HepG2 (cell line): Measurements from ENCODE around the gene KTI12. TPM values are rescaled to one million over a fixed set of nuclear protein-coding genes. Genes with fewer than 3 reads are reported as not detected.
A peak's percentile ranks its signal among the peaks of the same experiment; 100 is the strongest.

Source experiments
- BRCA1 ChIP-seq: sonication (generic); formaldehyde crosslinking; IDR thresholded peaks from 2 replicates; pipeline ENCODE4 v1.4.0; 2020; ENCODE audit warnings: missing genetic modification reagents
- HMGA1 ChIP-seq: sonication (generic); formaldehyde crosslinking; conservative IDR thresholded peaks from 2 replicates; pipeline ENCODE4 v1.4.0; 2020; ENCODE audit warnings: missing genetic modification reagents
- JUNB ChIP-seq: sonication (generic); formaldehyde crosslinking; IDR thresholded peaks from 2 replicates; pipeline ENCODE4 v1.8.0; 2022; ENCODE audit warnings: missing genetic modification reagents, mild to moderate bottlenecking, borderline replicate concordance
- MBD4 ChIP-seq: IDR thresholded peaks from 2 replicates; pipeline ENCODE4 v1.6.1; 2012; ENCODE audit warnings: low read length, inconsistent platforms, borderline replicate concordance
- NFKB2 ChIP-seq: sonication (generic); formaldehyde crosslinking; IDR thresholded peaks from 2 replicates; pipeline ENCODE4 v1.4.0; 2020; ENCODE audit warnings: missing genetic modification reagents, borderline replicate concordance
- RARG ChIP-seq: sonication (generic); formaldehyde crosslinking; IDR thresholded peaks from 2 replicates; pipeline ENCODE4 v1.4.0; 2020; ENCODE audit warnings: low read depth, mild to moderate bottlenecking, missing genetic modification reagents
- U2AF2 ChIP-seq: fragments of 200-400 bp; formaldehyde crosslinking; IDR thresholded peaks from 2 replicates; pipeline ENCODE4 v1.6.1; 2017; ENCODE audit warnings: low read depth, mild to moderate bottlenecking, low read length
- ZFP36 ChIP-seq: fragments of 150-350 bp; IDR thresholded peaks from 2 replicates; pipeline ENCODE4 v1.6.1; 2018; ENCODE audit warnings: borderline replicate concordance, low read length, low read depth; ENCODE audit not compliant: partially characterized antibody
- ZNF296 ChIP-seq: sonication (generic); formaldehyde crosslinking; conservative IDR thresholded peaks from 2 replicates; pipeline ENCODE4 v1.5.0; 2020; ENCODE audit warnings: mild to moderate bottlenecking, missing genetic modification reagents
- ZNF530 ChIP-seq: sonication (generic); formaldehyde crosslinking; IDR thresholded peaks from 2 replicates; pipeline ENCODE4 v1.5.0; 2020; ENCODE audit warnings: low read depth, mild to moderate bottlenecking, missing genetic modification reagents
- ZNF747 ChIP-seq: sonication (generic); formaldehyde crosslinking; IDR thresholded peaks from 2 replicates; pipeline ENCODE4 v1.8.1; 2023; ENCODE audit warnings: missing genetic modification reagents, mild to moderate bottlenecking, borderline replicate concordance
- ZNF777 ChIP-seq: sonication (generic); formaldehyde crosslinking; IDR thresholded peaks from 2 replicates; pipeline ENCODE4 v1.4.0; 2020; ENCODE audit warnings: missing genetic modification reagents
- polyA plus RNA-seq, 8 experiments: library from polyadenylated mRNA; depleted of rRNA in 3 of 8; stranded (reverse) in 7 of 8; unstranded in 1 of 8; fragments of >200 nt; fragmentation: Illumina TruSeq in 4 of 8; extraction: Trizol in 4 of 8; gene quantifications; 2 replicates each; pipeline versions ENCODE4 v1.2.1 to v1.2.3, GENCODE V29; 2011 to 2016; ENCODE audit warnings: low read depth in 4 of 8, missing spikeins in 1 of 8, mixed read lengths in 1 of 8; ENCODE audit not compliant: insufficient read depth in 1 of 8
- total RNA-seq, 5 experiments: library from RNA; depleted of rRNA; stranded (reverse); fragments of >200 nt; fragmentation: Illumina TruSeq; extraction: Trizol; gene quantifications; 2 replicates each; pipeline ENCODE4 v1.2.3, GENCODE V29; 2016; ENCODE audit warnings: low read depth in 1 of 5
- TF ChIP-seq, protein P1 (sequence below): sonication (generic); formaldehyde crosslinking; IDR thresholded peaks from 2 replicates; pipeline ENCODE4 v1.8.0; 2022; ENCODE audit warnings: mild to moderate bottlenecking, missing genetic modification reagents, borderline replicate concordance
- TF ChIP-seq, protein P2 (sequence below): sonication (generic); formaldehyde crosslinking; IDR thresholded peaks from 2 replicates; pipeline ENCODE4 v1.5.0; 2020; ENCODE audit warnings: missing genetic modification reagents, mild to moderate bottlenecking, borderline replicate concordance
- TF ChIP-seq, protein P3 (sequence below): sonication (generic); formaldehyde crosslinking; IDR thresholded peaks from 2 replicates; pipeline ENCODE4 v1.5.0; 2020; ENCODE audit warnings: mild to moderate bottlenecking, low read depth, missing genetic modification reagents, borderline replicate concordance
- TF ChIP-seq, protein P4 (sequence below): sonication (generic); formaldehyde crosslinking; IDR thresholded peaks from 2 replicates; pipeline ENCODE4 v1.8.0; 2022; ENCODE audit warnings: low read depth, missing genetic modification reagents
- TF ChIP-seq, protein P5 (sequence below): sonication (generic); formaldehyde crosslinking; IDR thresholded peaks from 2 replicates; pipeline ENCODE4 v1.4.0; 2020; ENCODE audit warnings: low read depth, missing genetic modification reagents
- TF ChIP-seq, protein P6 (sequence below): IDR thresholded peaks from 2 replicates; pipeline ENCODE4 v1.6.1; 2012; ENCODE audit warnings: low read depth, low read length, improper control_type of control experiment

Gene KTI12
- total and polyA plus RNA-seq, 2 of the 13 experiments (the other 11 are each of a cell fraction or from before 2014, with no cell fraction given), result 7.4 to 10.2 TPM

DNA sequence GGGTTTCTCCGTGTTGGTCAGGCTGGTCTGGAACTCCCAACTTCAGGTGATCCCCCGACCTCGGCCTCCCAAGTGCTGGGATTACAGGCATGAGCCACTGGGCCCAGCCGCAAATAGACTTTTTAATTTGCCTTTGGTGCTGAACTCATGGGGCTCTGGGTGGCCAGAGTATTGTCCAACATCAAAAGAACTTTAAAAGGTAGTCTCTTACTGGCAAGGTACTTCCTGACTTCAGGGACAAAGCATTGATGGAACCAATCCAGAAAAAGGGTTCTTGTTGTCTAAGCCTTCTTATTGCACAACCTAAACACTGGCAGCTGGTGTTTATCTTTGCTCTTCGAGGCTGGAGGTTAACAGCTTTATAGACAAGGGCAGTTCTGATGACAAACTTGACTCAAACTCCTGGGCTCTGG, 3.8 kb upstream of the KTI12 start (continued):
- TF ChIP-seq, protein P1, sequence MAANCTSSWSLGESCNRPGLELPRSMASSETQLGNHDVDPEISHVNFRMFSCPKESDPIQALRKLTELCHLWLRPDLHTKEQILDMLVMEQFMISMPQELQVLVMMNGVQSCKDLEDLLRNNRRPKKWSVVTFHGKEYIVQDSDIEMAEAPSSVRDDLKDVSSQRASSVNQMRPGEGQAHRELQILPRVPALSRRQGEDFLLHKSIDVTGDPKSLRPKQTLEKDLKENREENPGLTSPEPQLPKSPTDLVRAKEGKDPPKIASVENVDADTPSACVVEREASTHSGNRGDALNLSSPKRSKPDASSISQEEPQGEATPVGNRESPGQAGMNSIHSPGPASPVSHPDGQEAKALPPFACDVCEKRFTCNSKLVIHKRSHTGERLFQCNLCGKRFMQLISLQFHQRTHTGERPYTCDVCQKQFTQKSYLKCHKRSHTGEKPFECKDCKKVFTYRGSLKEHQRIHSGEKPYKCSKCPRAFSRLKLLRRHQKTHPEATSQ (CRISPR knock-in tag), result peak; percentile 58; the same call in 1 of the 2 replicates
- TF ChIP-seq JUNB (no peak), RARG (CRISPR knock-in tag) (no peak), ZNF296 (CRISPR knock-in tag) (no peak), U2AF2 (no peak), ZNF530 (CRISPR knock-in tag) (no peak), NFKB2 (no peak), MBD4 (peak; percentile 55; the same call in 1 of the 2 replicates), ZFP36 (no peak), BRCA1 (CRISPR knock-in tag) (no peak), ZNF777 (CRISPR knock-in tag) (no peak), ZNF747 (CRISPR knock-in tag) (peak; percentile 75; the same call in 1 of the 2 replicates), HMGA1 (CRISPR knock-in tag) (no peak)
- TF ChIP-seq, protein P2, sequence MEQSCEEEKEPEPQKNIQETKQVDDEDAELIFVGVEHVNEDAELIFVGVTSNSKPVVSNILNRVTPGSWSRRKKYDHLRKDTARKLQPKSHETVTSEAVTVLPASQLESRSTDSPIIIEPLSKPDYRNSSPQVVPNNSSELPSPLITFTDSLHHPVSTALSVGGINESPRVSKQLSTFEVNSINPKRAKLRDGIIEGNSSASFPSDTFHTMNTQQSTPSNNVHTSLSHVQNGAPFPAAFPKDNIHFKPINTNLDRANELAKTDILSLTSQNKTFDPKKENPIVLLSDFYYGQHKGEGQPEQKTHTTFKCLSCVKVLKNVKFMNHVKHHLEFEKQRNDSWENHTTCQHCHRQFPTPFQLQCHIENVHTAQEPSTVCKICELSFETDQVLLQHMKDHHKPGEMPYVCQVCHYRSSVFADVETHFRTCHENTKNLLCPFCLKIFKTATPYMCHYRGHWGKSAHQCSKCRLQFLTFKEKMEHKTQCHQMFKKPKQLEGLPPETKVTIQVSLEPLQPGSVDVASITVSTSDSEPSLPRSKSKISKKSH, result no peak
- TF ChIP-seq, protein P3, sequence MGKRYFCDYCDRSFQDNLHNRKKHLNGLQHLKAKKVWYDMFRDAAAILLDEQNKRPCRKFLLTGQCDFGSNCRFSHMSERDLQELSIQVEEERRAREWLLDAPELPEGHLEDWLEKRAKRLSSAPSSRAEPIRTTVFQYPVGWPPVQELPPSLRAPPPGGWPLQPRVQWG (CRISPR knock-in tag), result no peak
- TF ChIP-seq, protein P4, sequence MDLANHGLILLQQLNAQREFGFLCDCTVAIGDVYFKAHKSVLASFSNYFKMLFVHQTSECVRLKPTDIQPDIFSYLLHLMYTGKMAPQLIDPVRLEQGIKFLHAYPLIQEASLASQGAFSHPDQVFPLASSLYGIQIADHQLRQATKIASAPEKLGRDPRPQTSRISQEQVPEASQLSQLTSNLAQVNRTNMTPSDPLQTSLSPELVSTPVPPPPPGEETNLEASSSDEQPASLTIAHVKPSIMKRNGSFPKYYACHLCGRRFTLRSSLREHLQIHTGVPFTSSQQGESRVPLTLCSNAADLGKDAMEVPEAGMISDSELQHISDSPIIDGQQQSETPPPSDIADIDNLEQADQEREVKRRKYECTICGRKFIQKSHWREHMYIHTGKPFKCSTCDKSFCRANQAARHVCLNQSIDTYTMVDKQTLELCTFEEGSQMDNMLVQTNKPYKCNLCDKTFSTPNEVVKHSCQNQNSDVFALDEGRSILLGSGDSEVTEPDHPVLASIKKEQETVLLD (CRISPR knock-in tag), result no peak
- TF ChIP-seq, protein P5, sequence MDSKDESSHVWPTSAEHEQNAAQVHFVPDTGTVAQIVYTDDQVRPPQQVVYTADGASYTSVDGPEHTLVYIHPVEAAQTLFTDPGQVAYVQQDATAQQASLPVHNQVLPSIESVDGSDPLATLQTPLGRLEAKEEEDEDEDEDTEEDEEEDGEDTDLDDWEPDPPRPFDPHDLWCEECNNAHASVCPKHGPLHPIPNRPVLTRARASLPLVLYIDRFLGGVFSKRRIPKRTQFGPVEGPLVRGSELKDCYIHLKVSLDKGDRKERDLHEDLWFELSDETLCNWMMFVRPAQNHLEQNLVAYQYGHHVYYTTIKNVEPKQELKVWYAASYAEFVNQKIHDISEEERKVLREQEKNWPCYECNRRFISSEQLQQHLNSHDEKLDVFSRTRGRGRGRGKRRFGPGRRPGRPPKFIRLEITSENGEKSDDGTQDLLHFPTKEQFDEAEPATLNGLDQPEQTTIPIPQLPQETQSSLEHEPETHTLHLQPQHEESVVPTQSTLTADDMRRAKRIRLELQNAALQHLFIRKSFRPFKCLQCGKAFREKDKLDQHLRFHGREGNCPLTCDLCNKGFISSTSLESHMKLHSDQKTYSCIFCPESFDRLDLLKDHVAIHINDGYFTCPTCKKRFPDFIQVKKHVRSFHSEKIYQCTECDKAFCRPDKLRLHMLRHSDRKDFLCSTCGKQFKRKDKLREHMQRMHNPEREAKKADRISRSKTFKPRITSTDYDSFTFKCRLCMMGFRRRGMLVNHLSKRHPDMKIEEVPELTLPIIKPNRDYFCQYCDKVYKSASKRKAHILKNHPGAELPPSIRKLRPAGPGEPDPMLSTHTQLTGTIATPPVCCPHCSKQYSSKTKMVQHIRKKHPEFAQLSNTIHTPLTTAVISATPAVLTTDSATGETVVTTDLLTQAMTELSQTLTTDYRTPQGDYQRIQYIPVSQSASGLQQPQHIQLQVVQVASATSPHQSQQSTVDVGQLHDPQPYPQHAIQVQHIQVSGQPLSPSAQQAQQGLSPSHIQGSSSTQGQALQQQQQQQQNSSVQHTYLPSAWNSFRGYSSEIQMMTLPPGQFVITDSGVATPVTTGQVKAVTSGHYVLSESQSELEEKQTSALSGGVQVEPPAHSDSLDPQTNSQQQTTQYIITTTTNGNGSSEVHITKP (CRISPR knock-in tag), result no peak
- TF ChIP-seq, protein P6, sequence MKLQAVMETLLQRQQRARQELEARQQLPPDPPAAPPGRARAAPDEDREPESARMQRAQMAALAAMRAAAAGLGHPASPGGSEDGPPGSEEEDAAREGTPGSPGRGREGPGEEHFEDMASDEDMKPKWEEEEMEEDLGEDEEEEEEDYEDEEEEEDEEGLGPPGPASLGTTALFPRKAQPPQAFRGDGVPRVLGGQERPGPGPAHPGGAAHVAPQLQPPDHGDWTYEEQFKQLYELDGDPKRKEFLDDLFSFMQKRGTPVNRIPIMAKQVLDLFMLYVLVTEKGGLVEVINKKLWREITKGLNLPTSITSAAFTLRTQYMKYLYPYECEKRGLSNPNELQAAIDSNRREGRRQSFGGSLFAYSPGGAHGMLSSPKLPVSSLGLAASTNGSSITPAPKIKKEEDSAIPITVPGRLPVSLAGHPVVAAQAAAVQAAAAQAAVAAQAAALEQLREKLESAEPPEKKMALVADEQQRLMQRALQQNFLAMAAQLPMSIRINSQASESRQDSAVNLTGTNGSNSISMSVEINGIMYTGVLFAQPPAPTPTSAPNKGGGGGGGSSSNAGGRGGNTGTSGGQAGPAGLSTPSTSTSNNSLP, result no peak
